K562 (cell line): ENCODE measurements around the gene GLI3. TPM values are rescaled to one million over a fixed set of nuclear protein-coding genes. Genes with fewer than 3 reads are reported as not detected.

Source experiments
- ATAC-seq: fragments of 200-7000 bp; cut with Tn5 transposase; 3 replicates; pipeline ENCODE4 v1.9.1; 2020; ENCODE audit warnings: moderate library complexity
- BruUV-seq: library from RNA; stranded (reverse); fragments of 400-500 nt; replicated peaks from 2 replicates; lab custom pipeline; 2021; lab: Mats Ljungman, UMichigan
- CTCF ChIA-PET: fragments of 300-600 bp; formaldehyde crosslinking; extraction: SDS; loops from one replicate; lab custom pipeline; 2021; ENCODE audit warnings: low intra/inter-chr PET ratio; lab: Yijun Ruan, JAX
- POLR2A ChIA-PET: fragments of 300-600, 350-650 bp; sonication (Branson Sonifier 250); formaldehyde crosslinking; extraction: SDS; loops from one replicate; lab custom pipeline; 2021; ENCODE audit warnings: antibody characterized with exemption, inconsistent platforms; lab: Yijun Ruan, JAX
- DNase-seq, 4 experiments: peaks; one replicate each; pipeline versions ENCODE4 v3.0.0 to v3.0.0-alpha.2; 2011 to 2018; ENCODE audit warnings: low spot score in 3 of 4, mixed read lengths in 3 of 4; ENCODE audit errors: extremely low read depth in 1 of 4
- FAIRE-seq: peaks from 2 replicates; lab custom pipeline; 2011; peaks lifted over from hg19 to GRCh38; lab: Jason Lieb, UNC
- H2AFZ ChIP-seq: 2 replicates; pipeline ENCODE4 v1.6.0; 2011; ENCODE audit warnings: low read depth, low read length, control low read depth, inconsistent platforms
- H3K27ac ChIP-seq: fragments of 200-600 bp; 3 replicates; pipeline ENCODE4 v1.8.0; 2011; ENCODE audit warnings: low read depth, mild to moderate bottlenecking, control low read depth, inconsistent platforms, low read length, moderate library complexity, mixed read lengths; ENCODE audit errors: extremely low read depth
- H3K27me3 ChIP-seq, 2 experiments: fragments of 300-600 bp in 1 of 2; 2 replicates in 1 of 2; 3 replicates in 1 of 2; pipeline versions ENCODE4 v1.6.0 to v1.8.0; 2011; ENCODE audit warnings: inconsistent platforms in 2 of 2, low read length in 2 of 2, mild to moderate bottlenecking in 1 of 2, mixed read lengths in 1 of 2, moderate library complexity in 1 of 2; ENCODE audit not compliant: control insufficient read depth in 2 of 2, insufficient read depth in 2 of 2
- H3K36me3 ChIP-seq: fragments of 300-600 bp; 3 replicates; pipeline ENCODE4 v1.8.0; 2011; ENCODE audit warnings: mild to moderate bottlenecking, low read length, inconsistent platforms; ENCODE audit not compliant: control insufficient read depth, insufficient read depth
- H3K4me1 ChIP-seq, 2 experiments: fragments of 200-600 bp in 1 of 2; replicated peaks in 1 of 2; 2 replicates in 1 of 2; 3 replicates in 1 of 2; pipeline versions ENCODE4 v1.5.1 to v1.8.0; 2011; ENCODE audit warnings: inconsistent platforms in 2 of 2, low read length in 2 of 2, mild to moderate bottlenecking in 1 of 2, mixed read lengths in 1 of 2, moderate library complexity in 1 of 2; ENCODE audit not compliant: control insufficient read depth in 2 of 2, insufficient read depth in 2 of 2
- H3K4me2 ChIP-seq: 2 replicates; pipeline ENCODE4 v1.6.1; 2011; ENCODE audit warnings: low read length, control low read depth, inconsistent platforms, mixed read lengths; ENCODE audit not compliant: insufficient read depth
- H3K4me3 ChIP-seq: fragments of 200-600 bp; sonication (generic), shearing (Covaris generic); 2 replicates; pipeline ENCODE4 v1.5.1; 2016; ENCODE audit warnings: control low read depth, inconsistent platforms
- H3K79me2 ChIP-seq: fragments of 200-600 bp; 3 replicates; pipeline ENCODE4 v1.8.0; 2011; ENCODE audit warnings: low read length, inconsistent platforms; ENCODE audit not compliant: control insufficient read depth, insufficient read depth
- H3K9ac ChIP-seq, 2 experiments: 2 replicates each; pipeline versions ENCODE4 v1.6.0 to v1.6.1; 2011; ENCODE audit warnings: low read depth in 2 of 2, low read length in 2 of 2, control low read depth in 1 of 2, inconsistent platforms in 1 of 2, mild to moderate bottlenecking in 1 of 2, mixed read lengths in 1 of 2; ENCODE audit not compliant: insufficient read depth in 1 of 2
- H3K9me1 ChIP-seq: one replicate; pipeline ENCODE4 v1.6.0; 2011; ENCODE audit warnings: inconsistent platforms, mild to moderate bottlenecking, low read length, moderate library complexity; ENCODE audit not compliant: control insufficient read depth, insufficient read depth
- H3K9me3 ChIP-seq: replicated peaks from 2 replicates; pipeline ENCODE4 v1.5.1; 2011; ENCODE audit warnings: low read depth, low read length, inconsistent platforms; ENCODE audit not compliant: control insufficient read depth, insufficient read depth
- H4K20me1 ChIP-seq: replicated peaks from 2 replicates; pipeline ENCODE4 v1.6.1; 2011; ENCODE audit warnings: low read length, inconsistent platforms, mixed read lengths; ENCODE audit not compliant: control insufficient read depth, insufficient read depth
- C11orf30 ChIP-seq: fragments of 450-650 bp; IDR thresholded peaks from 2 replicates; pipeline ENCODE4 v1.6.1; 2016; ENCODE audit warnings: low read depth, mild to moderate bottlenecking
- EP400 ChIP-seq: fragments of 450-650 bp; IDR thresholded peaks from 2 replicates; pipeline ENCODE4 v1.6.1; 2017; ENCODE audit warnings: antibody characterized with exemption, mild to moderate bottlenecking, moderate library complexity
- MAFF ChIP-seq: IDR thresholded peaks from 2 replicates; pipeline ENCODE4 v1.6.1; 2012; ENCODE audit warnings: low read length, improper control_type of control experiment
- MAFG ChIP-seq: fragments of 450-650 bp; conservative IDR thresholded peaks from 2 replicates; pipeline ENCODE4 v1.6.1; 2016; ENCODE audit warnings: missing genetic modification characterization, missing compliant biosample characterization
- MAFK ChIP-seq: IDR thresholded peaks from 2 replicates; pipeline ENCODE4 v1.6.1; 2011; ENCODE audit warnings: low read length, improper control_type of control experiment
- NFE2 ChIP-seq: IDR thresholded peaks from 2 replicates; pipeline ENCODE4 v1.6.1; 2014; ENCODE audit warnings: antibody characterized with exemption, low read depth
- NFE2L1 ChIP-seq: fragments of 450-650 bp; IDR thresholded peaks from 2 replicates; pipeline ENCODE4 v1.6.1; 2016; ENCODE audit warnings: missing genetic modification characterization, low read depth, mild to moderate bottlenecking, missing compliant biosample characterization, moderate library complexity, borderline replicate concordance
- RBM15 ChIP-seq: fragments of 200-400 bp; formaldehyde crosslinking; IDR thresholded peaks from 2 replicates; pipeline ENCODE4 v1.6.1; 2018; ENCODE audit warnings: mild to moderate bottlenecking, low read length, moderate library complexity; ENCODE audit not compliant: insufficient read depth
- SOX6 ChIP-seq: fragments of 450-650 bp; IDR thresholded peaks from 2 replicates; pipeline ENCODE4 v1.6.1; 2014; ENCODE audit warnings: mild to moderate bottlenecking
- TARDBP ChIP-seq: fragments of 450-650 bp; IDR thresholded peaks from 2 replicates; pipeline ENCODE4 v1.6.1; 2016
- TCFL5 ChIP-seq: fragments of 250-450 bp; sonication (Bioruptor Pico); conservative IDR thresholded peaks from 2 replicates; pipeline ENCODE4 v1.6.1; 2021; ENCODE audit warnings: mild to moderate bottlenecking, moderate library complexity, matching md5 sums
- ZNF316 ChIP-seq: fragments of 450-650 bp; IDR thresholded peaks from 2 replicates; pipeline ENCODE4 v1.6.1; 2016
- ZNF668 ChIP-seq: fragments of 250-450 bp; sonication (Bioruptor Pico); IDR thresholded peaks from 2 replicates; pipeline ENCODE4 v1.8.0; 2022; ENCODE audit warnings: mild to moderate bottlenecking, inconsistent platforms
- WGBS: fragments of 100-300 bp; shearing (Covaris generic); methylation state at CpG from one replicate; pipeline ENCODE4 v1.1.6; 2016; ENCODE audit warnings: low coverage, mixed read lengths; ENCODE audit not compliant: insufficient coverage; ENCODE audit errors: missing lambda C conversion rate; 5-methylcytosine and 5-hydroxymethylcytosine counted together
- in situ Hi-C: fragments of 300-500 bp; cut with MboI; formaldehyde crosslinking; loops from 4 replicates; pipeline ENCODE4 v1.15.0; 2018; ENCODE audit warnings: inconsistent platforms, mixed read lengths
- intact Hi-C: fragments of 100-400 bp; cut with micrococcal nuclease; formaldehyde crosslinking; loops from 2 replicates; pipeline ENCODE4 v1.14.2; 2022
- polyA plus RNA-seq, 8 experiments: library from polyadenylated mRNA; depleted of rRNA in 4 of 8; stranded (reverse) in 5 of 8; unstranded in 3 of 8; fragments of >200 nt; fragmentation: Nextera tagmentation in 2 of 8; fragmentation: Illumina TruSeq in 1 of 8; extraction: Ambion mirVana in 2 of 8; extraction: Trizol in 1 of 8; gene quantifications; 2 replicates each; pipeline versions ENCODE4 v1.2.1 to v1.2.3, GENCODE V29; 2011 to 2014; ENCODE audit warnings: inconsistent platforms in 1 of 8, missing spikeins in 1 of 8
- total RNA-seq, 7 experiments: library from RNA; depleted of rRNA in 6 of 7; stranded (reverse); fragments of >200 nt in 6 of 7; fragmentation: Illumina TruSeq in 2 of 7; extraction: Trizol in 2 of 7; gene quantifications; 2 replicates each; pipeline versions ENCODE4 v1.2.1 to v1.2.3, GENCODE V29; 2011 to 2021; ENCODE audit warnings: low replicate concordance in 1 of 7
- TF ChIP-seq, protein P1 (sequence below), 2 experiments: fragments of 450-650 bp; IDR thresholded peaks; 2 replicates each; pipeline ENCODE4 v1.6.1; 2018; ENCODE audit warnings: mild to moderate bottlenecking in 2 of 2, low read depth in 1 of 2; ENCODE audit not compliant: partially characterized antibody in 2 of 2

GLI3 gene
- total and polyA plus RNA-seq, 9 of the 15 experiments (the other 6 are each of a cell fraction or from before 2014, with no cell fraction given): 0.01 to 0.18 (median 0.07) TPM; not detected in 6

DNA sequence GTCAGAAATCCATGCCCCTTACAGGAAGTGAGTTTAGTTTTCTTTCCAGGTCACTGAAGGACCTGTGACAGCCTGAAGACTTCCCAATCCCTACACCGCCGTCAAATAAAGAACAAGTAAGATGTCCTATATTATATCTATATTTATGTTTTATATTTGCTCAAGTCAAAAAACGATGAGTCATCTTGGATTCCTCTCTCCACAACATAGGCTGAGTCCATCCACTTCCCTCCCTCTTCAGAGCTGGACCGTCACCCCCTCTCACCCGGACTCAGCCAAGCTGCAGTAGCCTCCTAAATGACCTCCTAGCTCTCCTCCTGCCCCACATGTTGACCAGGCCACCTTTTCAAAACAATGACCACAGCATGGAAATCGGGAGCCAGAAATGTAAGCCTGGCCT, 53.5 kb downstream of the GLI3 start:
- no TSS peak for BruUV-seq
- Histone ChIP-seq H3K27ac (no peak overlapping the region), H2AFZ (no peak overlapping the region), H3K36me3 (no peaks in the 10 kb centered on the region), H3K4me3 (no peak overlapping the region), H3K9me1 (no peaks in the 10 kb centered on the region), H3K9me3 (no peaks in the 10 kb centered on the region), H4K20me1 (no peaks in the 10 kb centered on the region)
- in situ Hi-C loops: no loop called here
- intact Hi-C loops: no loop called here
- WGBS: 6% methylated on average over 6 of the region's 6 CpGs
- CTCF ChIA-PET: interaction anchor here (0.5 kb wide), 1 partner anchor 286 kb away, joined by 3 read pairs; no protein-coding TSS in a partner anchor
- TF ChIP-seq MAFF (peak; percentile 37), TCFL5 (CRISPR knock-in tag) (no peak), MAFG (tag) (peak; percentile 76), C11orf30 (peak; percentile 38; the same call in 1 of the 2 replicates), TARDBP (no peak), ZNF316 (peak; percentile 47; the same call in 1 of the 2 replicates), MAFK (peak; percentile 15; the same call in 1 of the 2 replicates), SOX6 (no peak), EP400 (no peak), ZNF668 (no peak), NFE2 (peak; percentile 36; the same call in 1 of the 2 replicates), NFE2L1 (tag) (peak; percentile 51; the same call in 1 of the 2 replicates), RBM15 (no peak)
- TF ChIP-seq, protein P1, sequence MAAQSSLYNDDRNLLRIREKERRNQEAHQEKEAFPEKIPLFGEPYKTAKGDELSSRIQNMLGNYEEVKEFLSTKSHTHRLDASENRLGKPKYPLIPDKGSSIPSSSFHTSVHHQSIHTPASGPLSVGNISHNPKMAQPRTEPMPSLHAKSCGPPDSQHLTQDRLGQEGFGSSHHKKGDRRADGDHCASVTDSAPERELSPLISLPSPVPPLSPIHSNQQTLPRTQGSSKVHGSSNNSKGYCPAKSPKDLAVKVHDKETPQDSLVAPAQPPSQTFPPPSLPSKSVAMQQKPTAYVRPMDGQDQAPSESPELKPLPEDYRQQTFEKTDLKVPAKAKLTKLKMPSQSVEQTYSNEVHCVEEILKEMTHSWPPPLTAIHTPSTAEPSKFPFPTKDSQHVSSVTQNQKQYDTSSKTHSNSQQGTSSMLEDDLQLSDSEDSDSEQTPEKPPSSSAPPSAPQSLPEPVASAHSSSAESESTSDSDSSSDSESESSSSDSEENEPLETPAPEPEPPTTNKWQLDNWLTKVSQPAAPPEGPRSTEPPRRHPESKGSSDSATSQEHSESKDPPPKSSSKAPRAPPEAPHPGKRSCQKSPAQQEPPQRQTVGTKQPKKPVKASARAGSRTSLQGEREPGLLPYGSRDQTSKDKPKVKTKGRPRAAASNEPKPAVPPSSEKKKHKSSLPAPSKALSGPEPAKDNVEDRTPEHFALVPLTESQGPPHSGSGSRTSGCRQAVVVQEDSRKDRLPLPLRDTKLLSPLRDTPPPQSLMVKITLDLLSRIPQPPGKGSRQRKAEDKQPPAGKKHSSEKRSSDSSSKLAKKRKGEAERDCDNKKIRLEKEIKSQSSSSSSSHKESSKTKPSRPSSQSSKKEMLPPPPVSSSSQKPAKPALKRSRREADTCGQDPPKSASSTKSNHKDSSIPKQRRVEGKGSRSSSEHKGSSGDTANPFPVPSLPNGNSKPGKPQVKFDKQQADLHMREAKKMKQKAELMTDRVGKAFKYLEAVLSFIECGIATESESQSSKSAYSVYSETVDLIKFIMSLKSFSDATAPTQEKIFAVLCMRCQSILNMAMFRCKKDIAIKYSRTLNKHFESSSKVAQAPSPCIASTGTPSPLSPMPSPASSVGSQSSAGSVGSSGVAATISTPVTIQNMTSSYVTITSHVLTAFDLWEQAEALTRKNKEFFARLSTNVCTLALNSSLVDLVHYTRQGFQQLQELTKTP (IDR thresholded peaks at IDR 0.05; ENCODE audit: low read depth in 1 of 2, partially characterized antibody in 2 of 2): no peak
- TF ChIP-seq, all 486 proteins: peak for 7
- no peaks in the 10 kb centered on the region for H3K79me2 ChIP-seq
- ATAC-seq: no peak
- no peak for DNase-seq
- H3K4me2 ChIP-seq: no peak overlapping the region
- no peaks in the 10 kb centered on the region for H3K4me1 ChIP-seq
- no peak for FAIRE-seq
- no peaks in the 10 kb centered on the region for H3K27me3 ChIP-seq
- no peak overlapping the region for H3K9ac ChIP-seq
- POLR2A ChIA-PET: no interaction called here
